Type B pancreatic cell (in vitro differentiated cells): ENCODE results near the gene PRKCZ. TPM values are rescaled to one million over a fixed set of nuclear protein-coding genes. Genes with fewer than 3 reads are reported as not detected.

Source experiments
- DNase-seq: peaks from one replicate; pipeline ENCODE4 v3.0.0; 2021; ENCODE audit warnings: mixed read lengths; ENCODE audit not compliant: unreplicated experiment; ENCODE audit errors: extremely low spot score
- H3K27ac Mint-ChIP-seq: 2 replicates; pipeline ENCODE4 v1.8.0; 2021; ENCODE audit warnings: mild to moderate bottlenecking, mixed read lengths
- H3K27me3 Mint-ChIP-seq: 2 replicates; pipeline ENCODE4 v1.8.0; 2021; ENCODE audit warnings: mixed read lengths
- H3K36me3 Mint-ChIP-seq: 2 replicates; pipeline ENCODE4 v1.8.0; 2021; ENCODE audit warnings: mixed read lengths
- H3K4me1 Mint-ChIP-seq: one replicate; pipeline ENCODE4 v1.8.0; 2021; ENCODE audit warnings: mixed read lengths; ENCODE audit not compliant: unreplicated experiment
- H3K4me3 Mint-ChIP-seq: 2 replicates; pipeline ENCODE4 v1.8.0; 2021; ENCODE audit warnings: mild to moderate bottlenecking, mixed read lengths
- H3K9me3 Mint-ChIP-seq: 2 replicates; pipeline ENCODE4 v1.8.0; 2021; ENCODE audit warnings: mixed read lengths
- CTCF ChIP-seq: fragments of 200-600 bp; sonication (generic); conservative IDR thresholded peaks from 2 replicates; pipeline ENCODE4 v1.5.0; 2021; ENCODE audit warnings: antibody characterized with exemption, mild to moderate bottlenecking
- total RNA-seq: library from RNA; stranded (reverse); gene quantifications from 2 replicates; pipeline ENCODE4 v1.2.1, GENCODE V29; 2021; ENCODE audit warnings: low replicate concordance

Gene PRKCZ
- total RNA-seq, 1 donor from 2014 or later, result 33.2 TPM

DNA sequence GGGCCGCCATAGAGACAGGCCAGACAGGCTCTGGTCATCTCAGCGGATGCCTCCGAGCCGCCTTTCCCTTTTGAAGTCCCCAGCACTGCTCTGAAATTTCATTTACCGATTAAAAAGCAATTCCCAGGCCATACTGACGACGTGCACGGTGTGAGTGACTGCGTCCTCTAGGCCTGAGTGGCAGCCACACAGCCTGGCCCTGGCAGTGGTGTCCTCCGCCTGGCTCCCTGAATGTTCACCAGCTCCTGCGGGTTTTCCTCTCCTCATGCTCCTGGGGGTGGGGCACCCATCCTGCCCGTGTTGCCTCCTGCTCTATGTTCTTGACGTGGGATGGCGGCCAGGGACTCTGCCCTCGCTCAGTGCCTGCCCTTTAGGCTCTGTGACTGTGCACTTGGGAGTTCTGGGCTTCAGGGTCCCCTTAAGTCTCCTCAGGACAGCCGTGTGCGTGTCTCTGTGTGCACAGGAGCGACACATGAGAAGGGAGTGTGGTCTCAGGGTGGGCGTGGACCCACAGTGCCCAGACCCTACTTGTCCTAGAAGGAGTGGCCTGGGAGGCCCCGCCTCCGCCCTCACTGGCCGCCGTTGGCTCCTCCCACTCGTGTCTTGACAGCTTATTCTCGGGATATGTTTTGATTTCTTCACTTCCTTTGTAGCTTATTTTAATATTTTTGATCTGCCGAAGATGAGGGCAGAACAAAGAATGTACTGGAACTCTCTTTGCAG is 181.5 kb downstream of the PRKCZ start:
- no peak for TF ChIP-seq CTCF
- H3K27ac Mint-ChIP-seq, result peak overlapping the region; percentile 88
- no peaks in the 10 kb centered on the region for H3K36me3 Mint-ChIP-seq
- no peaks in the 10 kb centered on the region for H3K27me3 Mint-ChIP-seq
- peak; percentile 71 for DNase-seq
- peak overlapping the region; percentile 98 for H3K4me3 Mint-ChIP-seq
- H3K4me1 Mint-ChIP-seq, result peaks cover 47% of the 10 kb centered on the region
- no peaks in the 10 kb centered on the region for H3K9me3 Mint-ChIP-seq

DNA sequence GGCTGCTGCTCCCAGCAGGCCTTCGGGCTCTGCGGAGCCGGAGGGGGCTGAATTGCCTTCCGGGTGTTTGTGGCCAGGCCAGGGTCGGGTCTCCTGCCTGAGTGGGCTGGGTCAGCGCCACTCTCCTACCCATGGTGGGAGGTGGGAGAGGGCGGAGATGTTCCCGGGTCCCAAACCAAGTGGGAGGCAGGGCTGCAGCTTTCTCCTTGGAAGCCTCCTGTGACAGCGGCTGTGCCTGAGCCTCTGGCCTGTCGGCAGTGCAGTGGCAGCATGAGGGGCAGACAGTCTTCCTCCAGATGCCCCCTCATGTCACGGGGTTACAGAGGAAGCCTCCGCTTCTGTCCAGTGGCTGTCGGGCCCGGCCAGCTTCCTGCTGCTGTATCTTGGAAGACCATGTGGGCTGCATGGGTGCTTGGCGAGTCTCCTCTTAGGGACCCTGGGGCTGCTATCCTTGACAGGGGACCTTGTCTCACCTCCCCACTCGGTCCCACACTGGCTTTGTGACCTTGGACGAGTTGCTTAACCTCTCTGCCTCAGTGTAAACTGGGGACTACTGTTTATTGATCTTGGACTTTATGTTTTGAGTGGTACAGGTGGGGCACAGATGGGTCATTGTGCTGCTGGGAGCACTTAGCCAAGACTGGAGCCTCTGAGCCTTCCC is 182.2 kb downstream of the PRKCZ start:
- Mint-ChIP-seq H3K27ac (peak overlapping the region; percentile 88), H3K9me3 (no peaks in the 10 kb centered on the region), H3K4me3 (peak overlapping the region; percentile 98), H3K4me1 (peaks cover 48% of the 10 kb centered on the region), H3K27me3 (no peaks in the 10 kb centered on the region), H3K36me3 (no peaks in the 10 kb centered on the region)
- peak; percentile 64 for DNase-seq
- TF ChIP-seq CTCF, result no peak

GRCh38 chr1:2232916-2233438 is 182.8 kb downstream of the PRKCZ start:
- Mint-ChIP-seq H3K27me3 (no peaks in the 10 kb centered on the region), H3K36me3 (no peaks in the 10 kb centered on the region), H3K9me3 (no peaks in the 10 kb centered on the region), H3K4me1 (peaks cover 52% of the 10 kb centered on the region), H3K4me3 (peak overlapping the region; percentile 98), H3K27ac (peak overlapping the region; percentile 50)
- TF ChIP-seq CTCF, result no peak
- DNase-seq, result peak; percentile 67

- Mint-ChIP-seq H3K4me1 (peaks cover 52% of the 10 kb centered on the region), H3K9me3 (no peaks in the 10 kb centered on the region), H3K4me3 (peak overlapping the region; percentile 67), H3K27ac (peak overlapping the region; percentile 9), H3K36me3 (no peaks in the 10 kb centered on the region), H3K27me3 (no peaks in the 10 kb centered on the region)
- no peak for DNase-seq
- TF ChIP-seq CTCF, result no peak
These were observed 183.3 kb downstream of the PRKCZ start for GRCh38 chr1:2233468-2233867.

DNA sequence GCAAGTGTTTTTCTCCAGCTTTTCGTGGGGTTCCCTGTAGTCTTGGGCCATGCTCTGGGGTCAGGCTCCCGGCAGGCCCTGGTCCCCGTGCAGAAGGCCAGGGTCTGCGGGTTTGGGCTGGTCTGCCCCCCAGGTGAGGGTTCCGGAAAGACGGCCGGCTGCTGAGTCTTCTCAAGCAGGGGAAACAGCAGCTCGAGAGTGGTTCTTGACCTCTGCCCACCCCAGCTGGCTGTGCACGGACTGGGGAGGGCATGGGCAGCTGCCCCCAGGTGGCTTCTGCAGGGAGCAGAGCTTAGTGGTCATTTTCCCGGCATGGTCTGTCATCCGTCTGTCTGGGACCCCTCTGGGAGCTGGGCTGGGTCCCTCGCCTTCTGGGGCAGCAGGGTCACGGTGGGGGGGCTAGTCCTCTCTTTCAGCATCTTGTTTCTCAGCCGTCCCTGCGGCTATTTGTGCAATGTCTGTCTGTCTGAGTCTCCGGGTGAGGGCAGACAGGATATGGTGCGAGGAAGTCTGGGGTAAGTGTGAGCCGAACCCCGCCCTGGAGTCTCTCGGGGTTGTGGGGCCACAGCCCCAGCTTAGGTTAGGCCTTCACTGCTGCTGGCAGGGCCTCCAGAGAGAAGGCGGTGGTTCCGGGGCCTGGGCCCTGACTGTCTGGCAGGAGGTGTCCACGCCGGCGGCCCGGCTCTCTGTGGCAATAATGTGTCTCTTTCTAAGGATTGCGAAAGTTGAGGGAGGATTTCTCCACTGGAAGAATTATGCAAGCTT is 184.0 kb downstream of the PRKCZ start:
- Mint-ChIP-seq H3K27ac (peak overlapping the region; percentile 78), H3K9me3 (no peaks in the 10 kb centered on the region), H3K36me3 (no peaks in the 10 kb centered on the region), H3K4me3 (peak overlapping the region; percentile 67), H3K27me3 (no peaks in the 10 kb centered on the region), H3K4me1 (peaks cover 54% of the 10 kb centered on the region)
- no peak for TF ChIP-seq CTCF
- peak; percentile 66 for DNase-seq
